HCT116 (cell line): Measurements from ENCODE around the gene PRPF39. TPM values are rescaled to one million over a fixed set of nuclear protein-coding genes. Genes with fewer than 3 reads are reported as not detected.

ENCODE experiments used
- ATAC-seq: fragments of 200-7000 bp; cut with Tn5 transposase; 2 replicates; pipeline ENCODE4 v1.9.1; 2020; ENCODE audit warnings: mild to moderate bottlenecking, moderate library complexity
- BruUV-seq: library from RNA; stranded (reverse); fragments of 400-500 nt; replicated peaks from 2 replicates; lab custom pipeline; 2021; lab: Mats Ljungman, UMichigan
- CTCF ChIA-PET: fragments of 300-600 bp; sonication (Branson Sonifier 250); formaldehyde crosslinking; loops from one replicate; lab custom pipeline; 2021; ENCODE audit warnings: antibody characterized with exemption; lab: Charles Lee
- POLR2A ChIA-PET: fragments of 300-600, 350-600 bp; sonication (Branson Sonifier 250); formaldehyde crosslinking; loops from one replicate; lab custom pipeline; 2021; ENCODE audit warnings: antibody characterized with exemption; lab: Charles Lee
- RAD21 ChIA-PET, 2 experiments: fragments of 300-600 bp; sonication (Branson Sonifier 250); formaldehyde crosslinking; loops; one replicate each; lab custom pipeline; 2023; ENCODE audit warnings: low total read pairs in 2 of 2; ENCODE audit not compliant: uncharacterized antibody in 2 of 2, unreplicated experiment in 2 of 2, low non-redundant PET in 1 of 2; lab: Charles Lee
- DNase-seq: peaks from one replicate; pipeline ENCODE4 v3.0.0-alpha.2; 2010; ENCODE audit warnings: low read depth, low spot score
- H2AFZ ChIP-seq: fragments of 200-600 bp; shearing (Covaris generic), sonication (generic); 2 replicates; pipeline ENCODE4 v1.6.1; 2017; ENCODE audit warnings: low read depth, mixed run types, mixed read lengths, antibody characterized with exemption, low read length; ENCODE audit not compliant: poor library complexity, severe bottlenecking
- H3K27ac ChIP-seq: 2 replicates; pipeline ENCODE4 v1.5.1; 2012; ENCODE audit warnings: low read depth, low read length
- H3K27me3 ChIP-seq: fragments of 200-600 bp; sonication (generic); 2 replicates; pipeline ENCODE4 v1.6.1; 2016; ENCODE audit warnings: mixed run types, low read length, mixed read lengths; ENCODE audit not compliant: insufficient read depth
- H3K36me3 ChIP-seq, 2 experiments: fragments of 200-500 bp in 1 of 2; fragments of 200-600 bp in 1 of 2; sonication (Bioruptor generic) in 1 of 2; sonication (generic) in 1 of 2; 2 replicates each; pipeline versions ENCODE4 v1.5.1 to v1.6.1; 2014 to 2016; ENCODE audit warnings: low read length in 2 of 2, inconsistent platforms in 1 of 2, mixed read lengths in 1 of 2, mixed run types in 1 of 2; ENCODE audit not compliant: insufficient read depth in 2 of 2, control insufficient read depth in 1 of 2
- H3K4me1 ChIP-seq, 2 experiments: fragments of 200-600 bp in 1 of 2; sonication (generic) in 1 of 2; 2 replicates each; pipeline versions ENCODE4 v1.5.1 to v1.6.1; 2012 to 2017; ENCODE audit warnings: low read length in 2 of 2, inconsistent platforms in 1 of 2, mild to moderate bottlenecking in 1 of 2, mixed read lengths in 1 of 2, mixed run types in 1 of 2, moderate library complexity in 1 of 2; ENCODE audit not compliant: insufficient read depth in 2 of 2, control insufficient read depth in 1 of 2
- H3K4me2 ChIP-seq: fragments of 200-600 bp; sonication (generic); 2 replicates; pipeline ENCODE4 v1.6.1; 2017; ENCODE audit warnings: mixed run types, low read length, mixed read lengths
- H3K4me3 ChIP-seq, 2 experiments: fragments of 200-600 bp in 1 of 2; sonication (generic) in 1 of 2; replicated peaks in 1 of 2; 2 replicates each; pipeline ENCODE4 v1.5.1; 2011 to 2016; ENCODE audit warnings: low read length in 2 of 2, control low read depth in 1 of 2, low read depth in 1 of 2, mild to moderate bottlenecking in 1 of 2, mixed read lengths in 1 of 2, mixed run types in 1 of 2
- H3K79me2 ChIP-seq: fragments of 200-600 bp; sonication (generic); 2 replicates; pipeline ENCODE4 v1.6.1; 2017; ENCODE audit warnings: mild to moderate bottlenecking, mixed run types, low read length, moderate library complexity, mixed read lengths; ENCODE audit not compliant: insufficient read depth
- H3K9ac ChIP-seq: fragments of 200-600 bp; sonication (generic); 2 replicates; pipeline ENCODE4 v1.6.1; 2016; ENCODE audit warnings: low read length, mixed read lengths
- H3K9me2 ChIP-seq: fragments of 200-600 bp; sonication (generic), shearing (Covaris generic); 2 replicates; pipeline ENCODE4 v1.6.1; 2017; ENCODE audit warnings: mixed run types, mild to moderate bottlenecking, moderate library complexity; ENCODE audit not compliant: insufficient read depth
- H3K9me3 ChIP-seq, 2 experiments: fragments of 200-500 bp in 1 of 2; fragments of 200-600 bp in 1 of 2; sonication (Bioruptor generic) in 1 of 2; sonication (generic) in 1 of 2; 2 replicates each; pipeline ENCODE4 v1.6.1; 2014 to 2017; ENCODE audit warnings: low read length in 2 of 2, mixed read lengths in 2 of 2, inconsistent platforms in 1 of 2, low read depth in 1 of 2, mild to moderate bottlenecking in 1 of 2, mixed run types in 1 of 2, moderate library complexity in 1 of 2; ENCODE audit not compliant: control insufficient read depth in 1 of 2, insufficient read depth in 1 of 2
- H4K20me1 ChIP-seq: fragments of 200-600 bp; sonication (generic), shearing (Covaris generic); 2 replicates; pipeline ENCODE4 v1.6.1; 2017; ENCODE audit warnings: mixed run types, mild to moderate bottlenecking, moderate library complexity; ENCODE audit not compliant: insufficient read depth
- ATF3 ChIP-seq: IDR thresholded peaks from 2 replicates; pipeline ENCODE4 v1.6.1; 2012
- CBX3 ChIP-seq: IDR thresholded peaks from 2 replicates; pipeline ENCODE4 v1.6.1; 2012; ENCODE audit warnings: low read depth
- CEBPB ChIP-seq: IDR thresholded peaks from 2 replicates; pipeline ENCODE4 v1.6.1; 2012; ENCODE audit warnings: low read depth
- CTCF ChIP-seq, 3 experiments: fragments of 200-600 bp in 1 of 3; sonication (generic) in 1 of 3; IDR thresholded peaks in 2 of 3; conservative IDR thresholded peaks in 1 of 3; 2 replicates each; pipeline ENCODE4 v1.5.1; 2012 to 2017; ENCODE audit warnings: low read depth in 2 of 3, low read length in 2 of 3, antibody characterized with exemption in 1 of 3, borderline replicate concordance in 1 of 3, control low read depth in 1 of 3, mild to moderate bottlenecking in 1 of 3, mixed read lengths in 1 of 3, mixed run types in 1 of 3, moderate library complexity in 1 of 3; ENCODE audit not compliant: insufficient read depth in 1 of 3
- EZH2phosphoT487 ChIP-seq: fragments of 200-600 bp; IDR thresholded peaks from 2 replicates; pipeline ENCODE4 v1.6.1; 2018; ENCODE audit warnings: antibody characterized with exemption, borderline replicate concordance
- MAX ChIP-seq: IDR thresholded peaks from 2 replicates; pipeline ENCODE4 v1.6.1; 2012
- POLR2AphosphoS5 ChIP-seq: IDR thresholded peaks from 2 replicates; pipeline ENCODE4 v1.6.1; 2011; ENCODE audit warnings: mild to moderate bottlenecking, low read depth, low read length, moderate library complexity
- REST ChIP-seq: IDR thresholded peaks from 2 replicates; pipeline ENCODE4 v1.6.1; 2012; ENCODE audit warnings: low read depth
- SIN3A ChIP-seq: IDR thresholded peaks from 2 replicates; pipeline ENCODE4 v1.6.1; 2012; ENCODE audit warnings: low read depth
- SP1 ChIP-seq: IDR thresholded peaks from 2 replicates; pipeline ENCODE4 v1.6.1; 2012; ENCODE audit warnings: low read depth
- SRF ChIP-seq: IDR thresholded peaks from 2 replicates; pipeline ENCODE4 v1.6.1; 2012; ENCODE audit warnings: low read depth
- TCF7L2 ChIP-seq: IDR thresholded peaks from 2 replicates; pipeline ENCODE4 v1.7.0; 2011; ENCODE audit warnings: borderline replicate concordance, inconsistent platforms; ENCODE audit not compliant: insufficient read depth, insufficient read length; ENCODE audit errors: extremely low read depth
- YY1 ChIP-seq: IDR thresholded peaks from 2 replicates; pipeline ENCODE4 v1.6.1; 2011; ENCODE audit warnings: low read length, low read depth, moderate library complexity, mild to moderate bottlenecking; ENCODE audit not compliant: insufficient replicate concordance; ENCODE audit errors: extremely low read depth
- ZNF274 ChIP-seq: fragments of 200-500 bp; sonication (Bioruptor generic); IDR thresholded peaks from 2 replicates; pipeline ENCODE4 v1.6.1; 2014; ENCODE audit warnings: mild to moderate bottlenecking, low read depth, low read length, inconsistent platforms
- intact Hi-C: fragments of 100-400 bp; cut with micrococcal nuclease; formaldehyde crosslinking; loops from 2 replicates; pipeline ENCODE4 v1.10.0; 2022
- total RNA-seq: library from RNA; stranded (reverse); gene quantifications from one replicate; pipeline ENCODE4 v1.2.1, GENCODE V29; 2021; ENCODE audit not compliant: unreplicated experiment

Gene PRPF39
- total RNA-seq, 1 experiment from 2014 or later: 44.7 TPM

GRCh38 chr14:45118594-45118993 is 34.7 kb downstream of the PRPF39 start:
- Histone ChIP-seq H3K9ac (no peak overlapping the region), H3K27ac (no peak overlapping the region), H3K36me3 (peaks cover 48 to 49% of the 10 kb centered on the region in 2 experiments), H3K9me2 (no peaks in the 10 kb centered on the region), H3K9me3 (no peaks in the 10 kb centered on the region), H2AFZ (no peak overlapping the region), H3K4me1 (no peaks in the 10 kb centered on the region), H3K4me2 (no peak overlapping the region), H3K27me3 (no peaks in the 10 kb centered on the region), H3K79me2 (peaks cover 10% of the 10 kb centered on the region), H4K20me1 (0 out of 2 replicates have a peak, but pooled peaks cover 3% of the 10 kb centered on the region), H3K4me3 (no peak overlapping the region)
- ChIA-PET RAD21 (no interaction called here), CTCF (no interaction called here), POLR2A (no interaction called here)
- ATAC-seq (no peak), DNase-seq (no peak)
- no TSS peak for BruUV-seq
- intact Hi-C loops: no loop called here
- no peak for TF ChIP-seq CTCF (IDR thresholded peaks at IDR 0.05 in 2 of 3, conservative IDR thresholded peaks at IDR 0.05 in 1 of 3; ENCODE audit: borderline replicate concordance in 1 of 3, insufficient read depth in 1 of 3, low read depth in 2 of 3, low read length in 2 of 3)
- TF ChIP-seq SRF: no peak
- no peak for TF ChIP-seq CBX3
- no peak for TF ChIP-seq SP1
- no peak for TF ChIP-seq MAX

GRCh38 chr14:45120096-45120495 is 36.2 kb downstream of the PRPF39 start:
- CTCF ChIA-PET: no interaction called here
- BruUV-seq: no TSS peak
- POLR2A ChIA-PET: no interaction called here
- Histone ChIP-seq H4K20me1 (0 out of 2 replicates have a peak, but pooled peaks cover 3% of the 10 kb centered on the region), H3K4me2 (no peak overlapping the region), H3K27ac (no peak overlapping the region), H3K9me3 (no peaks in the 10 kb centered on the region), H3K79me2 (peaks cover 4% of the 10 kb centered on the region), H2AFZ (no peak overlapping the region), H3K4me1 (no peaks in the 10 kb centered on the region), H3K27me3 (no peaks in the 10 kb centered on the region), H3K9ac (no peak overlapping the region), H3K9me2 (no peaks in the 10 kb centered on the region), H3K36me3 (peaks cover 39 to 41% of the 10 kb centered on the region in 2 experiments), H3K4me3 (no peak overlapping the region)
- intact Hi-C loops: no loop called here
- DNase-seq (no peak), ATAC-seq (no peak)
- RAD21 ChIA-PET: no interaction called here
- no peak for TF ChIP-seq CBX3
- TF ChIP-seq POLR2AphosphoS5: no peak
- no peak for TF ChIP-seq SIN3A
- no peak for TF ChIP-seq TCF7L2
- TF ChIP-seq YY1: no peak
- no peak for TF ChIP-seq ZNF274
- TF ChIP-seq ATF3: no peak
- TF ChIP-seq MAX: no peak
- no peak for TF ChIP-seq SP1
- no peak for TF ChIP-seq REST
- no peak for TF ChIP-seq EZH2phosphoT487
- no peak for TF ChIP-seq CEBPB
